ENCODE measurements around the gene OR4D5. TPM values are rescaled to one million over a fixed set of nuclear protein-coding genes. Genes with fewer than 3 reads are reported as not detected.

OR4D5 gene
- total RNA-seq (2014; rRNA removed; shearing (Covaris generic)): not detected in 2 replicates

DNA sequence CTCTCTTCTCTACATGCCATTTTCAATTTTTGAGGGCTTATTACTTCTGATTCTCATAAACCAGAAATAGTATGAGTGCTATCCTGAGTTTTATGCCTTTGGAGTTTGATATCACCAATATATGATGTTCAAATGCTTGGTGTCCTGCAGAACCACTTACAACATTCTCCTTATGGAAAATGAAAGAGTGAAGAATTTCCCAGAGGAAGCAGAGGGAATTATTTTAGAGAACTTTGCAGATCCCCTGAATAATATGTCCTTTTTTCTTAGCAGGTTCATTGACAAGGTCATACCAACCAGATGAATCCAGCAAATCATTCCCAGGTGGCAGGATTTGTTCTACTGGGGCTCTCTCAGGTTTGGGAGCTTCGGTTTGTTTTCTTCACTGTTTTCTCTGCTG is at the start of gene OR4D5:
Gene OR4D5, plus strand, starts transcription at position 301 of the 400 bp plus-strand sequence. Its CDS starts 0 bp downstream, at position 301.
- no peak for DNase-seq (ENCODE audit: low spot score)

DNA sequence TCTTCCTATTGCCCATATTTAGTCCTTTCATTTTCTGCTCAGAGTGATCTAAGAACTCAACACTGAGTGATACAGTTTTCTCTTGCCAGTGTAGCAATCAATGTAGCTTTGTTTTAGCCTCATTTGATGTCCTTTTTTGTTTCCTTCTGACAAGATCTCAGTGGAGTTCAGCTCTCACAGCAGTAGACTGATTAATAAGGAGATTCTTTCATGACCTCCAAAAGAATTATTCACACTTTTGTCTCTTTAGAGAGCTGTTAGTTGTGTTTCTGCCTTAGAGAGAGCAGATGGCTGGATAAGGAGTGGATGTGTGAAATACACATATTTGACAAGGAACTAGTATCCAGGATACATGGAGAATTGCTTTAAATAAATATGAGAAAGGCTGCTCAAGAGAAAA is 47.4 kb upstream of the OR4D5 start:
- DNase-seq (ENCODE audit: low spot score): no peak

DNA sequence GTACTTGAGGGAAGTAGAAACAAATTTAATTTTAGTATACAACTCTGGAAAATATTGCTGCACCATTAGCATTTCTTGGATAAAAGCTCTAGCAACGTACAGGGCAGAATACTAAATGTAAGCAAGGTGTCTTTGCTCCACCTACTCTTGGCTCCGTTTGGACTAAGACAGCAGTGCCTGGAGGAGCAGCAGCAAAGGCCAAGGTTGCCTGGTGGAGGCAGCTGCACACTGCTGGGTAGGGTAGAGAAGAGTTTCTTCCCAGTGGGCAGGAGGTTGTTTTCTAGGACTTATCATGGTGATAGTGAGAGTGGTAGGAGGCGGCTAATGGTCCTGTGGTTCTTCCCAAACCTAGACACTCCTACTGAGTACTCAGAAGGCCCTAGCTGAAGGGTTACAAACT is 39.6 kb upstream of the OR4D5 start:
- no peak for DNase-seq (ENCODE audit: low spot score)

DNA sequence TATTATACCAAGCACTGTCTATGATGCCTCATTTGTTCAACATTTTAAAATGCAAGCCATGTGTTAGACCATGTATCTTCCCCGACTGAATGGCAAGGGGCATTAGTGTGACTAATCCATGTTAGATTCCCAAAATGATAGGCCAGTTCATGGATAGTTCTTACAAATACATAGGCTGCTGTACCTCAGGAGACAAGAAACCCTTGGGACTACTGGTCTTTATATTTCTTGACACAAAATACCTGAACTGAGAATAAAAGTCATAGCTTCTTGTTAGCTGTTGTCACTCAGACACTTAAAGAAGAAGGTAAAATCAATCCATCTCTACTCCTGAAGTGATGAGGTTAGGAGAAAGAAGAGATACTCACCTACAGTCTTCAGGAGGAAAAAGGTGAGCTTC is 37.5 kb upstream of the OR4D5 start, which contains the start of gene OR8D4:
Gene OR8D4, plus strand, starts transcription at position 301 of the 400 bp plus-strand sequence. CDS start 4,265 bp downstream, outside the sequence.
- no peak for DNase-seq (ENCODE audit: low spot score)

DNA sequence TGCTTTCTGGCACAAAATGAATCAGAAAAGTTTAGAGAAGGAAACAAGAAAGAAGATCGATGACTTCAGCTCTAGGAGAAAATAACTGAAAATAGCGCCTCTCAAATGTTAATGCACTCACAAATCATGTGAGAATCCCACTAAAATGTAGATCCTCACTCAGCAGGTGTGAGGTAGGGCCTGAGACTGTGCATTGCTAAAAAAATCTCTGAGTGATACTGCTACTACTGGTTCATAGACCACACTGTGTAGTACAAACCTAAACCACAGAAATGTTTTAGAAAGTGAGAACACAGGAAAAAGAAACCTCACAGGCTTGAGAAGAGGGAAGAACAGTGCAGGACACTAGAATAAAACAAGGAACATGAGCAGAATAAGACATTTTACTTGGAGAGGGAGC is 35.5 kb upstream of the OR4D5 start:
- DNase-seq (ENCODE audit: low spot score): no peak

DNA sequence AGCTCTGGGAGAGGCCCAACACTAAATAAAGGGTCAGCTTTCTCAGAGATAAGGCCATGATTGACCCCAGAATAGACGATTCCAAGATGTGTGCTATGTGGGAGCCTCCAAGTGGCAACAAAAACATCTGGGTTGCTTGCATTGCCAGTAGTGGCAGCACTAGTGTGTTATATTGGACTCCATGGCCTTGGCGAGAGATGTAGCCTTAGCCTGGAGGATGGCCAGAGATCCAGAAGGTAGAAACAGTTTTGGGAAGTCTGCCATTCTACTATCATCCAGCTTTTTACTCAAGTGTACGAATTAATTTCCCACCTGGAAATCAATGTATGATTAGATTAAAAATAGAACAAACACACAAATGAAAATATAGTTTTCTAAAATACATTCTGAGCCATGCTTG is 34.5 kb upstream of the OR4D5 start:
- DNase-seq (ENCODE audit: low spot score): no peak

DNA sequence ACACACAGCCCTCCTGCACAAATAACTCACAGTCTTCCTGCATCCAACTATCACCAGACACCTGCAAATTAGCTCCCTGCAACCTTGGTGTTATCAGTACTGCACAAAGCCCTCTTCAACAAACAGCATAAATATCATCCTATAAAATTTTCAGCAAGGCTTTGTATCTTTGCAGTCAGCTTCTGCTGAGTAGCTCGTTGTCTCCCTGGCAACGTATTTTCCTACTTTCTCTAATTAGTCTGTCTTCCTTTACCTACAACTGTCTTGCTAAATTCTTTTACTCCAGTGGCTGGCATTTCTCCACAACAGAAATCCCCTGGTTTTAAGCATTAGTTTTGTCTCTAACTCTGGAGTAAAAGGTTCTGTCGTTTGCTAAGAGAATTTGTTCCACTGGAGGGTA is 33.6 kb upstream of the OR4D5 start:
- no peak for DNase-seq (ENCODE audit: low spot score)

DNA sequence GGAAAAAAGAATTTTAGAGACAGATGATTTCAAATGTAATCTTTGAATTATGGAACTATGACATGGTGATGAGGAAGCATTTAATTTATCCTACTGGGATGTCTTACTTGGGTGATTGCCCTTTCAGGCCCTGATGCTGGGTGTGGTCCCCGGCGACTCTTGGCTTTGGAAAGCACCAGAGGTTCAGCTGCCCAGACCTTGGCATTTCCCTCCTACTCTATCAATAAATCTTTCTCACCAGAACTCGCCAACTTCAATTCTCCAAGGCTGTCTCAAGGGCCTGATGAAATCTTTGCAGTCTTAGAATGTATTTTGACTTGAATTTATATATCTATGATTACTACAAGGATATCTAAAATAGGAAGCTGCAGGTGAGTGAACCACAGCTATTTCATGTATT is 18.5 kb upstream of the OR4D5 start:
- no peak for DNase-seq (ENCODE audit: low spot score)

DNA sequence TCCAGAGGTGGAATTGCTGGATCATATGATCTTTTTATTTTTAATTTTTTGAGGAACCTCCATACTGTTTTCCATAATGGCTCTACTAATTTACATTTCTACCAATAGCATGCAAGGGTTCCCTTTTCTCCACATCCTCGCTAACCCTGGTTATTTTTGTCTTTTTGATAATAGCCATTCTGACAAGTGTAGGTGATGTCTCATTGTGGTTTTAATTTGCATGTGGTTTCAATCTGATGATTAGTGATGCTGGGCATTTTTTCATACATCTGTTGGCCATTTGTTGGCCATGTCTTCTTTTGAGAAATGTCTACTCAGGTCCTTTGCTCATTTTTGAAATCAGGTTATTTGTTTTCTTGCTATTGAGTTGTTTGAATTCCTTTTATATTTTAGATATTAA is 15.4 kb upstream of the OR4D5 start:
- no peak for DNase-seq (ENCODE audit: low spot score)

DNA sequence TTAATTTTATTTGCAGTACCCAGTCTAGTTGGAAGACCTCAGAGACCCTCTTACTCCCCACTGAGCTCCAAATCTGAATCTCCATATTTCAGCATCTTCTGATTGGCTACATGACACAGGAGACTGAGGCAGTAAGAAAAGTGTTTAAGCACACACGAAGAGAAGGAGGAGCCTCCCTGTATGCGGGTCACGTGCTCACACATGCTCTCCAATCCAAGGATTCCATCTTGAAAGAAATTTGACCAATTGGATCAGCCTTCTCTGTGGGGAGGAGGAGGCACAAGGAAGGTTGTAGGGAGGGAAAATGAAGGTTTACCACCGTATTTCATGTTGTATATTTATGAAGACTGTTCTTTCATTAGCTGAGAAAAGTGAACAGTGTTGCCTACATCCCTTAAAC is 3.0 kb downstream of the OR4D5 start:
- DNase-seq (ENCODE audit: low spot score): no peak

DNA sequence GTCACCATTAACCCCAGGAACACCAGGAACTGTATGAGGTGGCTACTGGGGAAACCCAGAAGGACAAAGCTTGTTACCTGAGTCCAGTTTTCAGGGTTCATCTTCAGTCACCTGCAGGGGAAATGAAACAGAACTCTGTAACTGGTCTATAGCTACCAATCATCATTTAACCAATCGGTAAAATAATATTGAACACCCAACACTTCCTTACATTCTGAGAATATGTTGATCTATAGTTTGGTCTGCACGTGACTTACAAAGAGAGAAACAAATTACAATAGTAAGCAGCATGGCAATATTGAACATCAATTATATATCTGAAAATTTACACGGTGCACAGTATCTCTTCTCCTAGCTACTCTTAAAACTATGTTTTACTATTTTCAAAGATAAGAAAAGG is 4.3 kb downstream of the OR4D5 start, which contains the start of gene OR6T1:
Gene OR6T1, minus strand, starts transcription at position 101 of the 400 bp plus-strand sequence. Its CDS starts 0 bp downstream, at position 101.
- DNase-seq (ENCODE audit: low spot score): no peak

DNA sequence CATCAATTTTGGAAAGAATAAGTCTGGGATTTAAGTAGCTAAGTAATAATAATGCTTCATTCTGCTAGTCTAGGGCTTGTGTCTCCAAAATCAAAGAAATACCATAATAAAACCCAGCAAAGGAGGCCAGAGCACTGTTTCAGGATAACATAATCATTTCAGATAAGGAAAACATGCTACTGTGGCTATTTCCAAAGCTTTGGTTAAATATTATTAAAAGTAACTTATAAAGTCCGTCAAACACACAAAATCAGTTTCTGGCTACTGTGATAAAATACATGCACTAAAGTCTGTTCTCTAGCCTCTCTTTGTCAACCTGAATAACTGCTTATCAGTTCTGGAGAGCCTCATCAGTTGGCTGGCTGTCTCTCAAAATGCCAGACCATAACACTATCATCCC is 5.7 kb downstream of the OR4D5 start:
- no peak for DNase-seq (ENCODE audit: low spot score)

DNA sequence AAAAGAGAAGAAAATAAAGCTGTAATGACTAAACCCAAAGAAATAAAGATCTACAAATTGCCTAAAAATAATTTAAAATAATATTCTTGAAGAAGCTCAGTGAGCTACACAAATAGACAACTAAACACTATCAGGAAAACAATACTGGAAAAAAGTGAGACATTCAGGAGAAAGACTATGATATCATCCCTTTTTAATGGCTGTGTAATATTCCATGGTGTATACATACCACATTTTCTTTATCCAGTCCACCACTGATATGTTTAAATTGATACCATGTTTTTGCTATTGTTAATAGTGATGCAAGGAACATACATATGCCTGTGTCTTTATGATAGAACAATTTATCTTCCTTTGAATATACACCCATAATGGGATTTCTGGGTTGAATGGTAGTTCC is 17.3 kb downstream of the OR4D5 start:
- no peak for DNase-seq (ENCODE audit: low spot score)

DNA sequence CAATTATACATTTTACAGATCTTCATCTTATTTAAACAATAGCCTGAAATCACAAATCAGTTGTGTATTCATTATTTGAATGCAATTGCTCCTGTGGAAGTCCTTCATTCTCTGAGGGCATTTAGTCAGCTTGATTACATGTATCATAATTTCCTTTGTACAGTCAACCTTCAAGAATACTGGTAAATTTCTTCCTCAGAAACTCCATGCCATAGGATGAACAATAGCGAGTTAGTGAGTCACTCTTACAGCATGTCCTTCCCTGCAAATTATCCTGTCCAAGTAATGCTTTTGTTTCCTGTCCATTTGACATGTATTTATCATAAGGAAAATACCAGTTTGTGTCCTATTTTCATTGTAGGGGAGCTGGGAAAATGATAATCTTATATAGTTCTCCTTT is 34.4 kb downstream of the OR4D5 start:
- peak; percentile 7 for DNase-seq (ENCODE audit: low spot score)

DNA sequence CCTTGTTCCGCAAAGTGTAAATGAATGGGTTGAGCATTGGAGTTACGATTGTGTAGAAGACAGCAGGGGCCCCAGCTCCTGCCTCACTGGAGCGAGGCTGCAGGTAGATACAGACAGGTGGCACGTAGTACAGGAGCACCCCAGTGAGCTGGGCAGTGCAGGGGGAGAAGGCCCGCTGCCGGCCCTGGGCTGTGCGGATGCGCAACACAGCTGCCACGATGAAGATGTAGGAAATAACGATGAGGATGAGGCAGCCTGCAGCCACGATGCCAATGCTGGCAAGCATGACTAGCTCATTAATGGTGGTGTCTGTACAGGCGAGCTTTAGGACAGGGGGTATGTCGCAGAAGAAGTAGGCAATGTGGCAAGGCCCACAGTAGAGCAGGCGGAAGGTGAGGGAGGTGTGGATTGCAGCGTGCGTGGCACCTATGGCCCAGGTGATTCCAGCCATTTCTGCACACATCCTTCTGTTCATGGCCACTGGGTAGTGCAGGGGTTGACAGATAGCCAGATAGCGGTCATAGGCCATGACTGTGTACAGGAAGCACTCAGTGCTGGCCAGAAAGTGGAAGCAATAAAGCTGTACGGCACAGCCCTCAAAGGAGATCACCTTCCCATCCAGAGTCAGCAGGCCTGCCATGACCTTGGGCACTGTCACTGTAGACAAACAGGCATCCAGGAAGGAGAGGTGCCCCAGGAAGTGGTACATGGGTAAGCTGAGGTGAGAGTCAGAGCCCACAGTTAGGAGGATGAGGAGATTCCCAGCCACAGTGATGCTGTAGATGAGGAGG is 37.5 kb downstream of the OR4D5 start:
- DNase-seq (ENCODE audit: low spot score): no peak

DNA sequence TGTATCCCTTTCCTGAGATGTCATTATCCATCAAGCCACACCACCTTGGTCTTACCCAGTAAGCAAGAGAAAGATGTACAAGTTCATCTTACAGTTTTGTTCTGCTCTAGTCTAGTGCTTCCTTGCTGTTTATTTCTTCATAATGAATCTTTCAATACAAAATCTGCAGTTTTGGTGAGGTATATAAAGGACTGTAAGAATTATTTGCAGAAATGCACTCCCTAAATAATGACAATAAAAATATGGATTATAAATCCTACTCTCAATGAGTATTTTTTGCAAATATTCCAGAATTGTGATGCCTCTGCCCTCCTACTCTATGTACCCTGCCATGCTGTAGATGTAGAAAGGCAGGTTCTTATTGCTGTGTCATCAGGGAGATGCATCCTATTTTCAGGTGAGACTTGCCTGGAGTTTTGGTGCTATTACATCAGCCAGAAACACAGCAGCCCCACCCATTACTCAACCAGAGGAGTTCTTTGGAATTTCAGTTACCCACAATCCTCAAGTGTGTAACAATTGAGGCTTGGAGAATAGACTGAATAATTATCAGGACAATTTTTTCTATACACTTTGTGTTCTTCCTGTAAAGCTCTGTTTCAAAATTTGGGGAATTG is 38.4 kb downstream of the OR4D5 start, which contains the start of gene OR10S1:
Gene OR10S1, minus strand, starts transcription at position 51 of the 617 bp plus-strand sequence. CDS start 117 bp downstream, outside the sequence.
- DNase-seq (ENCODE audit: low spot score): no peak

DNA sequence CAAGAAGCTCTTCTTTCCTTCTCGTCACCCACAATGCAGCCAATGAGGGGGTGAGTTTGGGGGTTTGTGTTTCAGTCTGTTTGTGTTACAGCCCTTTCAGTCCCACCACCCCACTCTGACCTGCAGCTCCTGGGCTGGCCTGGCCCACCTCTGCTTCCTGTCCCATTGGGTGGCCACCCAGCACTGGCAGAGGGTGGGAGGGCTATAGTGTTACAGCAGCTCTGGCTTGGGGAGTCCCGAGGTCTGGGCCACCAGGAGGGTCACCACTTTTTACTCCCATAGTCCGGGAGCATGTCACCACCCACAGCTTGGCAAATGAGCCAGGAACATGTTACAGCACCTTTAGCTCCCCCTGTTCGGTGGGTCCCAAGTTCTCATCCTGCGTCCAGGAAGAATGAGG is 39.9 kb downstream of the OR4D5 start:
- DNase-seq (ENCODE audit: low spot score): no peak

Other genes starting within 250 kb of the OR4D5 start
- 5.4 and 10.3 TPM in 2 replicates for gene ZNF202, start 198.0 kb upstream of the OR4D5 start, total RNA-seq (2014; rRNA removed; shearing (Covaris generic))
- gene OR6X1, start 185.1 kb upstream of the OR4D5 start, total RNA-seq (2014; rRNA removed; shearing (Covaris generic)): not detected in 2 replicates
- gene OR6M1, start 133.3 kb upstream of the OR4D5 start, total RNA-seq (2014; rRNA removed; shearing (Covaris generic)): not detected in 2 replicates
- not detected in 2 replicates for gene TMEM225, start 53.9 kb upstream of the OR4D5 start, total RNA-seq (2014; rRNA removed; shearing (Covaris generic))
- gene OR8D4, start 37.5 kb upstream of the OR4D5 start, total RNA-seq (2014; rRNA removed; shearing (Covaris generic)): not detected in 2 replicates
- gene OR6T1, start 4.2 kb downstream of the OR4D5 start, total RNA-seq (2014; rRNA removed; shearing (Covaris generic)): not detected in 2 replicates
- gene OR10S1, start 38.2 kb downstream of the OR4D5 start, total RNA-seq (2014; rRNA removed; shearing (Covaris generic)): not detected in 2 replicates
- gene OR10G6, start 55.5 kb downstream of the OR4D5 start, total RNA-seq (2014; rRNA removed; shearing (Covaris generic)): not detected in 2 replicates
- not detected in 2 replicates for gene OR10G4, start 73.4 kb downstream of the OR4D5 start, total RNA-seq (2014; rRNA removed; shearing (Covaris generic))
- gene OR10G9, start 83.4 kb downstream of the OR4D5 start, total RNA-seq (2014; rRNA removed; shearing (Covaris generic)): not detected in 2 replicates
- gene OR10G8, start 87.2 kb downstream of the OR4D5 start, total RNA-seq (2014; rRNA removed; shearing (Covaris generic)): not detected in 2 replicates
- not detected in 2 replicates for gene OR10G7, start 101.7 kb downstream of the OR4D5 start, total RNA-seq (2014; rRNA removed; shearing (Covaris generic))
- 28.0 and 29.3 TPM in 2 replicates for gene VWA5A, start 175.8 kb downstream of the OR4D5 start, total RNA-seq (2014; rRNA removed; shearing (Covaris generic))
- not detected in 2 replicates for gene OR10D3, start 243.7 kb downstream of the OR4D5 start, total RNA-seq (2014; rRNA removed; shearing (Covaris generic))